ENCODE data around the gene ZNF317. TPM values are rescaled to one million over a fixed set of nuclear protein-coding genes. Genes with fewer than 3 reads are reported as not detected.

Gene ZNF317
- 25.3 TPM for total RNA-seq

DNA sequence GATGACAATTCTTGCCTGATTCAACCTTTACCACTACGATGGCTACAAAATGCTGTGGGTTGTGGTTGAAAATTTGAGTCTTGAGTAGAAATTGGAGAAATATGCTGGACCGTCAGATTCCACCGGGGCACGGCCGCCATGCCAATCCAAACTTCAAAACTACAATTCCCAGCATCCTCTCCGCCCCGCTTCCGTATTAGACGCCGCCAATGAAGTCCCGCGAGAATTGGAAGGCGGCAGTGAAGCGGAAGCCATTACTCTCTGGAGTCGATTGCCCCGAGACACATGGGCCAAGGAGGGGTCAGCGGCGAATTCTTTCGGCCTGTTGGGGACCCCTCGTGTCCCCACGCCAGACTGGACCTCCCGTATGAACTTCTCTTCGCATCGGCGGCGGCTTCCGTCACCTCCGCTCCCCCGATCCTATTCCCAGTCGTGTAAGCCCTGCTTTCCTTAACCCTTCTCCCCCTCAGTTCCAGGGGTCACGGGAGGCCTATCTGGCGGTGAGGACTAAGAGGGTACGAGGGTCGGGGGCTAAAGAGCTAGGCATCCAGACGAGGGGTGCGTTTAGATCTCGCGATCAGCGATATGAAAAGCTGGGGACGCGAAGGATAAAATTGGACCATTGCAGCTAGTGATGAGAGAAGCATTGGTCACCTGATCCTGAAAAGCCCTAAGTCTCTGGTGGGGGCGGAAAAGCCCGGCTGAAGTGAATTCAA lies at the start of gene ZNF317:
Gene ZNF317, plus strand, starts transcription at position 239 of the 716 bp plus-strand sequence. CDS start 15,620 bp downstream, outside the sequence.

DNA sequence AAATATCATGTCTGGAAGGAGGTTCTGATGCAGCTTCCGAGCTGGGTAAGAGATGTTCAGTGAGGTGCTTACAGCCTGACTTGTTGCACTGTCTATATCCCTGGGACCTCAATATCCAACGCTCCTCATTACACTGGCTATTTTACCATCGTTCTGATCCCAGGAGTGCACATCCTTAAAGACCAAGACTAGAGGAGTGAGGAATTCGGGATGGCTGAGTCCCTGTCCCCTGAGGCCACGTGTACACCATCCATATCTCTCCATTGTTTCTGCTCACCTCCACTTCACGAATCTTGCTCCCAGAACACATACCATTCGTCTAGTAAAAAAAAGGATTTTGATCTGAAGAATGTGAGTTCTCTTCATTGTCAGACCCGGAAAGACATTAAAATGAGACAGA lies 32.8 kb upstream of the ZNF317 start, which contains the start of gene OR7G2:
Gene OR7G2, minus strand, starts transcription at position 101 of the 400 bp plus-strand sequence. CDS start 4,232 bp downstream, outside the sequence.

DNA sequence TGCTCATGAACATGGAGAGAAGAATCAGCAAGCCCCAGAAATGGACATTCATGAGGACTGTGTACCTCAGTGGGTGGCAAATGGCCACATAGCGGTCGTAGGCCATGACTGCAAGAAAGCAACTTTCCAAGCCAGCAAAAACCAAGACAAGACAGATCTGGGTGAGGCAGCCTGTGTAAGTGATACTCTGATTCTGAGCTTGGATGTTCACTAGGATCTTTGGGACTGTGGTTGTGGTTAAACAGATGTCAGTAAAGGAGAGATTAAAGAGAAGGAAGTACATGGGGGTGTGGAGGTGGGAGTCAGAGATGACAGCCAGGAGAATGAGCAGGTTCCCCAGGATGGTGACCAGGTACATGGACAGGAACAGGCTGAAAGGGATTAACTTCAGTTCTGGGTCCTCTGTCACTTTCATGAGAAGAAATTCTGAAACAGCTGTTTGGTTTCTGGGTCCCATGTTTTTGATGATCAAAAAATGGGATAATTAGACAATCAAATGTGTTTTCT lies 24.8 kb upstream of the ZNF317 start, which contains the start of gene OR7G1:
Gene OR7G1, minus strand, starts transcription at position 457 of the 507 bp plus-strand sequence. Its CDS starts 0 bp downstream, at position 457.

DNA sequence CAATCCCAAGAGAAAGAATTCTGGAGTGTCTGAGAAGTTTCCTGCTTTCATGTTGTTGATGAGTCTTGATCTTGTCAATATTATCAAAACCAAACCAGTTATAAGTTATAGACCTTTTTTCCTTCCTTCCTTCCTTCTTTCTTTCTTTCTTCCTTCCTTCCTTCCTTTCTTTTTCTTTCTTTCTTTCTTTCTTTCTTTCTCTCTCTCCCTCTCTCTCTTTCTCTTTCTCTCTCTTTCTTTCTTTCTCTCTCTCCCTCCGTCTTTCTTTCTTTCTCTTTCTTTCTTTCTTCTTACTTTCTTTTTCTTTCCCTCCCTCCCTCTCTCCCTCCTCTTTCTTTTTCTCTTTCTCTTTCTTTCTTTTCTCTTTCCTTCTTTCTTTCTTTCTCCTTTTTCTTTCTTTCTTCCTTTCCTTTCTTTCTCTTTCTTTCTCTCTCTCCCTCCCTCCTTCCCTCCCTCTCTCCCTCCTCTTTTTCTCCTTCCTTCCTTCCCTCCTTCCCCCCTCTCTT lies 13.2 kb upstream of the ZNF317 start, which contains the start of gene OR7G3:
Gene OR7G3, minus strand, starts transcription at position 51 of the 506 bp plus-strand sequence. Its CDS starts 0 bp downstream, at position 51.

DNA sequence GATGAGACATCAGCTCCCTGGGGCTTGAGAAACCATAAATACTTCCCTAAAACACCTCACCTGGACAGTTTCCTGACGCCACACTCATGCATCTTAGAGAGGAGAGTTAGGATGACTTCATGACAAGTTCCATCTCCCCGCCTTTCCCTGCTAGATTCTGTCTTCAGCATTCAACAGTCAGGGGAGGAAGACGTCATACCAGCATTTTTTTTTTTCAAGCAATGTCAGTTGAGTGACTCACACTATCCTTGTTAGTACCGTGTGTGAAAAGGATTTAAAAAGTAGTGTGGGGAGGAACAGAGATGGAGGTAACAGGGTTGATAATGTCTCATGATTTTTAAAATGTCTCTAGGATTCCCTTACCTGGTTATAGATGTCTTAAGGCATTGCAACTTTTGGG lies 38.7 kb downstream of the ZNF317 start, which contains the start of gene OR7D2:
Gene OR7D2, plus strand, starts transcription at position 79 of the 400 bp plus-strand sequence. CDS start 6,803 bp downstream, outside the sequence.

Other genes starting within 250 kb of the ZNF317 start
- 0.06 TPM for gene MUC16, start 130.0 kb upstream of the ZNF317 start, total RNA-seq
- gene OR1M1, start 53.3 kb upstream of the ZNF317 start, total RNA-seq: not detected
- gene OR7G2, start 32.9 kb upstream of the ZNF317 start, total RNA-seq: not detected
- not detected for gene OR7G1, start 24.6 kb upstream of the ZNF317 start, total RNA-seq
- not detected for gene OR7G3, start 13.4 kb upstream of the ZNF317 start, total RNA-seq
- gene OR7D2, start 38.6 kb downstream of the ZNF317 start, total RNA-seq: 0.12 TPM
- not detected for gene OR7D4, start 79.2 kb downstream of the ZNF317 start, total RNA-seq
- gene OR7E24, start 110.5 kb downstream of the ZNF317 start, total RNA-seq: not detected
- gene ZNF699, start 169.4 kb downstream of the ZNF317 start, total RNA-seq: 11.2 TPM
- gene ZNF559, start 183.8 kb downstream of the ZNF317 start, total RNA-seq: 39.2 TPM
- gene ZNF177, start 222.6 kb downstream of the ZNF317 start, total RNA-seq: 7.1 TPM